GM12878 (cell line): ENCODE data around the gene MDN1. TPM values are rescaled to one million over a fixed set of nuclear protein-coding genes. Genes with fewer than 3 reads are reported as not detected.

Experiments used
- ATAC-seq: fragments of 200-7000 bp; cut with Tn5 transposase; 3 replicates; pipeline ENCODE4 v1.9.1; 2020; ENCODE audit warnings: mild to moderate bottlenecking, moderate library complexity
- BruUV-seq: library from RNA; stranded (reverse); fragments of 400-500 nt; replicated peaks from 2 replicates; lab custom pipeline; 2021; lab: Mats Ljungman, UMichigan
- CTCF ChIA-PET: fragments of 300-600 bp; sonication (Branson Sonifier 250); formaldehyde crosslinking; extraction: SDS; loops from one replicate; lab custom pipeline; 2021; ENCODE audit warnings: inconsistent platforms; lab: Yijun Ruan, JAX
- POLR2A ChIA-PET: fragments of 350-600 bp; formaldehyde crosslinking; extraction: SDS; loops from one replicate; lab custom pipeline; 2021; ENCODE audit warnings: inconsistent platforms; lab: Charles Lee
- RAD21 ChIA-PET: fragments of 300-600 bp; sonication (Branson Sonifier 250); formaldehyde crosslinking; loops from one replicate; lab custom pipeline; 2023; ENCODE audit warnings: antibody characterized with exemption; ENCODE audit not compliant: unreplicated experiment; lab: Charles Lee
- SMC1A ChIA-PET: fragments of 300-600 bp; sonication (Branson Sonifier 250); formaldehyde crosslinking; loops from one replicate; lab custom pipeline; 2023; ENCODE audit not compliant: unreplicated experiment, uncharacterized antibody; lab: Charles Lee
- DNase-seq: peaks from one replicate; pipeline ENCODE4 v3.0.0-alpha.2; 2011; ENCODE audit warnings: low read depth, low spot score
- FAIRE-seq: peaks from 3 replicates; lab custom pipeline; 2011; peaks lifted over from hg19 to GRCh38; lab: Jason Lieb, UNC
- H2AFZ ChIP-seq: 2 replicates; pipeline ENCODE4 v1.6.0; 2011; ENCODE audit warnings: low read depth, low read length, control low read depth; ENCODE audit not compliant: control insufficient read depth
- H3K27ac ChIP-seq: 2 replicates; pipeline ENCODE4 v1.5.1; 2011; ENCODE audit warnings: control low read depth; ENCODE audit not compliant: control insufficient read depth, insufficient read depth
- H3K27me3 ChIP-seq, 2 experiments: replicated peaks in 1 of 2; 2 replicates each; pipeline versions ENCODE4 v1.6.0 to v1.6.1; 2011; ENCODE audit warnings: low read length in 1 of 2; ENCODE audit not compliant: control insufficient read depth in 2 of 2, insufficient read depth in 2 of 2
- H3K36me3 ChIP-seq, 2 experiments: 2 replicates each; pipeline ENCODE4 v1.5.1; 2011; ENCODE audit warnings: low read length in 1 of 2; ENCODE audit not compliant: control insufficient read depth in 2 of 2, insufficient read depth in 2 of 2
- H3K4me1 ChIP-seq: 2 replicates; pipeline ENCODE4 v1.6.1; 2011; ENCODE audit warnings: mild to moderate bottlenecking, low read length, moderate library complexity, mixed read lengths; ENCODE audit not compliant: control insufficient read depth, insufficient read depth
- H3K4me2 ChIP-seq: 2 replicates; pipeline ENCODE4 v1.6.0; 2011; ENCODE audit warnings: control low read depth; ENCODE audit not compliant: control insufficient read depth, insufficient read depth
- H3K4me3 ChIP-seq: fragments of 200-600 bp; sonication (generic); 2 replicates; pipeline ENCODE4 v1.5.1; 2016
- H3K79me2 ChIP-seq: 2 replicates; pipeline ENCODE4 v1.6.0; 2011; ENCODE audit warnings: low read length; ENCODE audit not compliant: control insufficient read depth, insufficient read depth
- H3K9ac ChIP-seq: 2 replicates; pipeline ENCODE4 v1.8.0; 2011; ENCODE audit warnings: low read length, control low read depth, mixed read lengths; ENCODE audit not compliant: control insufficient read depth, insufficient read depth
- H3K9me3 ChIP-seq: replicated peaks from 3 replicates; pipeline ENCODE4 v1.5.1; 2011; ENCODE audit warnings: mild to moderate bottlenecking, low read length; ENCODE audit not compliant: control insufficient read depth, insufficient read depth
- H4K20me1 ChIP-seq: 2 replicates; pipeline ENCODE4 v1.6.0; 2011; ENCODE audit not compliant: control insufficient read depth, insufficient read depth
- CBX5 ChIP-seq: sonication (generic); IDR thresholded peaks from 2 replicates; pipeline ENCODE4 v1.6.1; 2016; ENCODE audit warnings: low read depth, moderate library complexity, mild to moderate bottlenecking, inconsistent platforms
- CREB1 ChIP-seq: IDR thresholded peaks from 2 replicates; pipeline ENCODE4 v1.6.1; 2012; ENCODE audit warnings: low read depth, mild to moderate bottlenecking, inconsistent platforms
- HDAC2 ChIP-seq: fragments of 200-600 bp; sonication (generic); IDR thresholded peaks from 2 replicates; pipeline ENCODE4 v1.6.1; 2017
- MTA2 ChIP-seq: fragments of 450-650 bp; IDR thresholded peaks from 2 replicates; pipeline ENCODE4 v1.6.1; 2016; ENCODE audit warnings: low read depth, mild to moderate bottlenecking, moderate library complexity
- RCOR1 ChIP-seq: conservative IDR thresholded peaks from 2 replicates; pipeline ENCODE4 v1.6.1; 2012; ENCODE audit warnings: low read depth, low read length, improper control_type of control experiment
- SMAD1 ChIP-seq: fragments of 450-650 bp; IDR thresholded peaks from 2 replicates; pipeline ENCODE4 v1.6.1; 2018; ENCODE audit warnings: mild to moderate bottlenecking, low read depth; ENCODE audit not compliant: partially characterized antibody
- SPI1 ChIP-seq: IDR thresholded peaks from 2 replicates; pipeline ENCODE4 v1.6.1; 2011; ENCODE audit warnings: low read depth, mild to moderate bottlenecking, low read length, moderate library complexity, borderline replicate concordance; ENCODE audit not compliant: insufficient read depth
- TCF7 ChIP-seq: IDR thresholded peaks from 2 replicates; pipeline ENCODE4 v1.6.1; 2014; ENCODE audit warnings: antibody characterized with exemption, borderline replicate concordance
- ZNF384 ChIP-seq: IDR thresholded peaks from 2 replicates; pipeline ENCODE4 v1.6.1; 2012; ENCODE audit warnings: low read depth, mild to moderate bottlenecking, low read length, improper control_type of control experiment, borderline replicate concordance
- WGBS: methylation state at CpG from one replicate; pipeline ENCODE4 v1.1.6; 2016; ENCODE audit warnings: low lambda C conversion rate; ENCODE audit not compliant: insufficient replicate concordance, insufficient coverage; ENCODE audit errors: missing lambda C conversion rate; 5-methylcytosine and 5-hydroxymethylcytosine counted together
- in situ Hi-C: fragments of 300-500 bp; cut with MboI; formaldehyde crosslinking; loops from 9 replicates; pipeline ENCODE4 v1.14.3; 2018; ENCODE audit warnings: mixed read lengths
- intact Hi-C: fragments of 100-400 bp; cut with micrococcal nuclease; formaldehyde crosslinking; loops from one replicate; pipeline ENCODE4 v1.14.2; 2022; ENCODE audit not compliant: unreplicated experiment
- polyA plus RNA-seq, 11 experiments: library from polyadenylated mRNA; depleted of rRNA in 4 of 11; unstranded in 6 of 11; stranded (reverse) in 5 of 11; fragments of >200 nt; fragmentation: Nextera tagmentation in 4 of 11; fragmentation: Illumina TruSeq in 1 of 11; extraction: Ambion mirVana in 4 of 11; extraction: Trizol in 1 of 11; gene quantifications; 1 replicate in 1 of 11; 2 replicates in 10 of 11; pipeline versions ENCODE4 v1.2.1 to v1.2.3, GENCODE V29; 2011 to 2016; ENCODE audit warnings: inconsistent platforms in 2 of 11, missing spikeins in 2 of 11, low read depth in 1 of 11
- total RNA-seq, 4 experiments: library from RNA; depleted of rRNA in 3 of 4; stranded (reverse); fragments of >200 nt in 3 of 4; fragmentation: Illumina TruSeq in 1 of 4; extraction: Trizol in 1 of 4; gene quantifications; 2 replicates each; pipeline versions ENCODE4 v1.2.1 to v1.2.3, GENCODE V29; 2013 to 2021
- TF ChIP-seq, protein P1 (sequence below): IDR thresholded peaks from 2 replicates; pipeline ENCODE4 v1.6.1; 2012; ENCODE audit warnings: mild to moderate bottlenecking, low read depth, low read length

Gene MDN1
- total and polyA plus RNA-seq, 10 of the 15 experiments (the other 5 are each of a cell fraction or from before 2014, with no cell fraction given): 14.3 to 50.1 (median 22.1) TPM

DNA sequence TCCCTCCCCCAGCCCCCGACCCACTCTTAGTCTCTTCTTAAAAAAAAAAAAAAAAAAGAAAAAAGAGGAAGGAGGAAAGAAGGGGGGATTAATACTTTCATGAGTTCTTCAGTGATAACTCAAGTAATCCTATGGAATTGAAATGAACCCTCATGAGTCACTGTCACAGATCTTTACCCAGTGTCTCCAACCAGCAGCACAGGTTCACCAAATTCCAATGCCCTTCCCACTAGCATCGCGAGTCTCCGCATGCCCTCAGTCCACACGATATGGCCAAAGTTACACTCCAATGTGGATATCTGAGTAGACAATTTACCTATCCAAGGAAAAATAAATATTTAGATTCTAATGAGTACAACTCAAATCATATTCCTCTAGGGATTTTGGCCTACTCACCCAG lies 74.5 kb downstream of the MDN1 start (continued):
- TF ChIP-seq, protein P1, sequence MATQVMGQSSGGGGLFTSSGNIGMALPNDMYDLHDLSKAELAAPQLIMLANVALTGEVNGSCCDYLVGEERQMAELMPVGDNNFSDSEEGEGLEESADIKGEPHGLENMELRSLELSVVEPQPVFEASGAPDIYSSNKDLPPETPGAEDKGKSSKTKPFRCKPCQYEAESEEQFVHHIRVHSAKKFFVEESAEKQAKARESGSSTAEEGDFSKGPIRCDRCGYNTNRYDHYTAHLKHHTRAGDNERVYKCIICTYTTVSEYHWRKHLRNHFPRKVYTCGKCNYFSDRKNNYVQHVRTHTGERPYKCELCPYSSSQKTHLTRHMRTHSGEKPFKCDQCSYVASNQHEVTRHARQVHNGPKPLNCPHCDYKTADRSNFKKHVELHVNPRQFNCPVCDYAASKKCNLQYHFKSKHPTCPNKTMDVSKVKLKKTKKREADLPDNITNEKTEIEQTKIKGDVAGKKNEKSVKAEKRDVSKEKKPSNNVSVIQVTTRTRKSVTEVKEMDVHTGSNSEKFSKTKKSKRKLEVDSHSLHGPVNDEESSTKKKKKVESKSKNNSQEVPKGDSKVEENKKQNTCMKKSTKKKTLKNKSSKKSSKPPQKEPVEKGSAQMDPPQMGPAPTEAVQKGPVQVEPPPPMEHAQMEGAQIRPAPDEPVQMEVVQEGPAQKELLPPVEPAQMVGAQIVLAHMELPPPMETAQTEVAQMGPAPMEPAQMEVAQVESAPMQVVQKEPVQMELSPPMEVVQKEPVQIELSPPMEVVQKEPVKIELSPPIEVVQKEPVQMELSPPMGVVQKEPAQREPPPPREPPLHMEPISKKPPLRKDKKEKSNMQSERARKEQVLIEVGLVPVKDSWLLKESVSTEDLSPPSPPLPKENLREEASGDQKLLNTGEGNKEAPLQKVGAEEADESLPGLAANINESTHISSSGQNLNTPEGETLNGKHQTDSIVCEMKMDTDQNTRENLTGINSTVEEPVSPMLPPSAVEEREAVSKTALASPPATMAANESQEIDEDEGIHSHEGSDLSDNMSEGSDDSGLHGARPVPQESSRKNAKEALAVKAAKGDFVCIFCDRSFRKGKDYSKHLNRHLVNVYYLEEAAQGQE: no peak
- TF ChIP-seq MTA2: no peak
- no peak for TF ChIP-seq SPI1
- TF ChIP-seq RCOR1: no peak

GRCh38 chr6:89736893-89737292 lies 82.7 kb downstream of the MDN1 start:
- intact Hi-C loops (no loop called here), in situ Hi-C loops (no loop called here)
- no peak overlapping the region for H2AFZ ChIP-seq
- H3K36me3 ChIP-seq: peaks cover 0 to 21% of the 10 kb centered on the region in 2 experiments
- H3K9ac ChIP-seq: no peak overlapping the region
- H3K9me3 ChIP-seq: no peaks in the 10 kb centered on the region
- no peaks in the 10 kb centered on the region for H3K27me3 ChIP-seq
- ChIA-PET CTCF (no interaction called here), SMC1A (no interaction called here), RAD21 (no interaction called here), POLR2A (no interaction called here)
- H3K27ac ChIP-seq: no peak overlapping the region
- no peak for FAIRE-seq
- TF ChIP-seq SMAD1 (no peak), TCF7 (no peak), CBX5 (no peak), ZNF384 (no peak), CREB1 (no peak), HDAC2 (no peak)
- H3K79me2 ChIP-seq: no peaks in the 10 kb centered on the region
- DNase-seq: no peak
- no peaks in the 10 kb centered on the region for H3K4me1 ChIP-seq
- H4K20me1 ChIP-seq: no peaks in the 10 kb centered on the region
- H3K4me3 ChIP-seq: no peak overlapping the region
- BruUV-seq: no TSS peak
- H3K4me2 ChIP-seq: no peak overlapping the region
- no peak; the same call in 2 of the 3 replicates for ATAC-seq
- WGBS: 53% methylated on average over 3 of the region's 3 CpGs
